DOHH2 (cell line): ENCODE data around the gene ULBP2.
A peak's percentile ranks its signal among the peaks of the same experiment; 100 is the strongest.

Experiments used
- H3F3A ChIP-seq: fragments of 200-600 bp; sonication (generic), shearing (Covaris generic); 2 replicates; pipeline ENCODE4 v1.6.0; 2016; ENCODE audit warnings: antibody characterized with exemption, mild to moderate bottlenecking; ENCODE audit not compliant: control insufficient read depth, insufficient read depth
- H3K27ac ChIP-seq: fragments of 200-600 bp; sonication (generic); 2 replicates; pipeline ENCODE4 v1.5.1; 2014; ENCODE audit warnings: low read depth, mild to moderate bottlenecking, low read length, moderate library complexity
- H3K27me3 ChIP-seq: fragments of 200-600 bp; sonication (generic); 2 replicates; pipeline ENCODE4 v1.6.1; 2014; ENCODE audit warnings: mild to moderate bottlenecking, low read length, mixed read lengths; ENCODE audit not compliant: control insufficient read depth
- H3K36me3 ChIP-seq: fragments of 200-600 bp; sonication (generic); 2 replicates; pipeline ENCODE4 v1.6.1; 2014; ENCODE audit warnings: mild to moderate bottlenecking, low read length, moderate library complexity, mixed read lengths; ENCODE audit not compliant: control insufficient read depth
- H3K4me1 ChIP-seq: fragments of 200-600 bp; sonication (generic); 2 replicates; pipeline ENCODE4 v1.6.1; 2014; ENCODE audit warnings: mild to moderate bottlenecking, low read length, mixed read lengths; ENCODE audit not compliant: control insufficient read depth
- H3K4me2 ChIP-seq: fragments of 200-600 bp; sonication (generic); 2 replicates; pipeline ENCODE4 v1.6.0; 2014; ENCODE audit warnings: mild to moderate bottlenecking, low read length, moderate library complexity
- H3K4me3 ChIP-seq: fragments of 200-600 bp; sonication (generic); 2 replicates; pipeline ENCODE4 v1.5.1; 2014; ENCODE audit warnings: mild to moderate bottlenecking, low read length, mixed read lengths
- H3K79me2 ChIP-seq: fragments of 200-600 bp; sonication (generic); 2 replicates; pipeline ENCODE4 v1.6.1; 2014; ENCODE audit warnings: mild to moderate bottlenecking, low read length, mixed read lengths; ENCODE audit not compliant: control insufficient read depth
- H3K9me2 ChIP-seq: fragments of 200-600 bp; sonication (generic); replicated peaks from 2 replicates; pipeline ENCODE4 v1.6.1; 2014; ENCODE audit warnings: mild to moderate bottlenecking, low read length, mixed read lengths; ENCODE audit not compliant: control insufficient read depth
- H3K9me3 ChIP-seq: fragments of 200-600 bp; sonication (generic); 2 replicates; pipeline ENCODE4 v1.6.1; 2014; ENCODE audit warnings: antibody characterized with exemption, low read length, mixed read lengths; ENCODE audit not compliant: control insufficient read depth, insufficient read depth
- H4K20me1 ChIP-seq: fragments of 200-600 bp; sonication (generic); 2 replicates; pipeline ENCODE4 v1.6.0; 2014; ENCODE audit warnings: low read depth, mild to moderate bottlenecking, antibody characterized with exemption, low read length, moderate library complexity; ENCODE audit not compliant: control insufficient read depth, insufficient read depth
- EZH2phosphoT487 ChIP-seq: fragments of 200-600 bp; sonication (generic); IDR thresholded peaks from 2 replicates; pipeline ENCODE4 v1.6.1; 2017; ENCODE audit warnings: borderline replicate concordance, mild to moderate bottlenecking, antibody characterized with exemption, low read length, moderate library complexity, mixed read lengths
- TF ChIP-seq, protein P1 (sequence below): fragments of 200-600 bp; sonication (generic); IDR thresholded peaks from one replicate; pipeline ENCODE4 v1.5.1; 2014; ENCODE audit warnings: antibody characterized with exemption, mild to moderate bottlenecking, low read depth, low read length; ENCODE audit not compliant: poor library complexity, severe bottlenecking

Gene ULBP2

GRCh38 chr6:149991838-149992237 is 50.0 kb downstream of the ULBP2 start:
- Histone ChIP-seq H3K27me3 (peaks cover 66% of the 10 kb centered on the region), H3K36me3 (no peaks in the 10 kb centered on the region), H3K9me3 (0 out of 2 replicates have a peak, but pooled peaks cover 3% of the 10 kb centered on the region), H3K4me1 (peaks cover 21% of the 10 kb centered on the region), H3K4me3 (no peak overlapping the region), H3K27ac (no peak overlapping the region), H3K79me2 (no peaks in the 10 kb centered on the region), H3K4me2 (peak overlapping the region; percentile 82; the same call in 1 of the 2 replicates), H3K9me2 (no peaks in the 10 kb centered on the region), H3F3A (no peaks in the 10 kb centered on the region), H4K20me1 (no peaks in the 10 kb centered on the region)
- no peak for TF ChIP-seq EZH2phosphoT487
- TF ChIP-seq, protein P1, sequence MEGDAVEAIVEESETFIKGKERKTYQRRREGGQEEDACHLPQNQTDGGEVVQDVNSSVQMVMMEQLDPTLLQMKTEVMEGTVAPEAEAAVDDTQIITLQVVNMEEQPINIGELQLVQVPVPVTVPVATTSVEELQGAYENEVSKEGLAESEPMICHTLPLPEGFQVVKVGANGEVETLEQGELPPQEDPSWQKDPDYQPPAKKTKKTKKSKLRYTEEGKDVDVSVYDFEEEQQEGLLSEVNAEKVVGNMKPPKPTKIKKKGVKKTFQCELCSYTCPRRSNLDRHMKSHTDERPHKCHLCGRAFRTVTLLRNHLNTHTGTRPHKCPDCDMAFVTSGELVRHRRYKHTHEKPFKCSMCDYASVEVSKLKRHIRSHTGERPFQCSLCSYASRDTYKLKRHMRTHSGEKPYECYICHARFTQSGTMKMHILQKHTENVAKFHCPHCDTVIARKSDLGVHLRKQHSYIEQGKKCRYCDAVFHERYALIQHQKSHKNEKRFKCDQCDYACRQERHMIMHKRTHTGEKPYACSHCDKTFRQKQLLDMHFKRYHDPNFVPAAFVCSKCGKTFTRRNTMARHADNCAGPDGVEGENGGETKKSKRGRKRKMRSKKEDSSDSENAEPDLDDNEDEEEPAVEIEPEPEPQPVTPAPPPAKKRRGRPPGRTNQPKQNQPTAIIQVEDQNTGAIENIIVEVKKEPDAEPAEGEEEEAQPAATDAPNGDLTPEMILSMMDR, result no peak

DNA sequence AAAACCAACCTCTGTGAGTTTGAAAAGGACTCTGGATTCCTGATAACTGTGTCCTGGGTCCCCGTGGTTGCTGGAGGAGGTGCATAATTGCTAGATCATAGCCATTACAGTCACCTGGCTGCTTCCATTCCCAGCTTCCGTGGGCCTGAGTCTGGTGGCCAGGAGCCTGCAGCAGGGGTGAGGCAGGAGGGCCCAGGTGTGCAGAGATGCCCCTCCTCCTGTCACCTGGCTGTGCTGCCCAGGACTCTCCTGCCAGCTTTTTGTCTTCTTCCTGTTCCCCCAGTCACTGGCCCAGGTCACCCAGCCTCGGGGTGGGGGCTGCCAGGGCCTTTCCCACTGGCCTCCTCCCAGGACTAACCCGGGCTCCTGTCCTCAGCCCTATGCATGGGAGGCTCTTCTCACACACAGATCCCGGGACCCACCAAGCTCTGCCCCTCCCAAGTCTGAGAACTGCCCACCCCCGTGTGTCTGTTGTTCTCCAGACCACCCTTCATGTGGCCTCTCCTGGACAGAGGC is 53.5 kb downstream of the ULBP2 start:
- Histone ChIP-seq H3K27me3 (peaks cover 37% of the 10 kb centered on the region), H3K27ac (no peak overlapping the region), H3K79me2 (no peaks in the 10 kb centered on the region), H3K4me2 (no peak overlapping the region), H3K4me1 (peaks cover 16% of the 10 kb centered on the region), H4K20me1 (no peaks in the 10 kb centered on the region), H3K36me3 (no peaks in the 10 kb centered on the region), H3K9me3 (no peaks in the 10 kb centered on the region), H3K9me2 (no peaks in the 10 kb centered on the region), H3K4me3 (no peak overlapping the region), H3F3A (no peaks in the 10 kb centered on the region)
- no peak for TF ChIP-seq EZH2phosphoT487
- TF ChIP-seq, protein P1, result no peak

- H3K27ac ChIP-seq, result no peak overlapping the region
- peaks cover 9% of the 10 kb centered on the region for H3K4me1 ChIP-seq
- H3K9me3 ChIP-seq, result no peaks in the 10 kb centered on the region
- no peaks in the 10 kb centered on the region for H3K36me3 ChIP-seq
- H3K79me2 ChIP-seq, result no peaks in the 10 kb centered on the region
- peaks cover 30% of the 10 kb centered on the region for H3K27me3 ChIP-seq
- TF ChIP-seq, protein P1, result no peak
- TF ChIP-seq EZH2phosphoT487, result no peak
- no peaks in the 10 kb centered on the region for H4K20me1 ChIP-seq
- H3F3A ChIP-seq, result no peaks in the 10 kb centered on the region
- H3K4me2 ChIP-seq, result no peak overlapping the region
- no peak overlapping the region for H3K4me3 ChIP-seq
- H3K9me2 ChIP-seq, result no peaks in the 10 kb centered on the region
Observed at GRCh38 chr6:149995971-149996370, 54.2 kb downstream of the ULBP2 start.
